ENCODE measurements around the gene NIPAL3. TPM values are rescaled to one million over a fixed set of nuclear protein-coding genes. Genes with fewer than 3 reads are reported as not detected.

NIPAL3 gene
- total RNA-seq, 4 donors from 2014 or later, result 38.0 to 74.3 (median 57.3) TPM

- H3K27ac ChIP-seq, result peak overlapping the region in 2 of 4 donors; percentile 10 to 31
- DNase-seq, result no peak
- H3K36me3 ChIP-seq, result peaks cover 0 to 31% (median 0%) of the 10 kb centered on the region in 3 donors
- no peaks in the 10 kb centered on the region for H3K27me3 ChIP-seq
- H3K4me3 ChIP-seq, result no peak overlapping the region
- no peaks in the 10 kb centered on the region for H3K9me3 ChIP-seq
- peaks cover 0 to 6% (median 0%) of the 10 kb centered on the region in 4 donors for H3K4me1 ChIP-seq
- TF ChIP-seq POLR2A (IDR thresholded peaks at IDR 0.05) (no peak), CTCF (IDR thresholded peaks at IDR 0.05) (no peak)
Measured at GRCh38 chr1:24437631-24438396, 22.2 kb downstream of the NIPAL3 start.

- H3K27me3 ChIP-seq, result no peaks in the 10 kb centered on the region
- no peak for DNase-seq
- H3K4me1 ChIP-seq, result peaks cover 0 to 6% (median 0%) of the 10 kb centered on the region in 4 donors
- no peak overlapping the region for H3K4me3 ChIP-seq
- H3K9me3 ChIP-seq, result no peaks in the 10 kb centered on the region
- no peak for TF ChIP-seq CTCF (IDR thresholded peaks at IDR 0.05)
- TF ChIP-seq POLR2A (IDR thresholded peaks at IDR 0.05), result no peak
- H3K36me3 ChIP-seq, result peaks cover 0 to 26% (median 0%) of the 10 kb centered on the region in 3 donors
- H3K27ac ChIP-seq, result peak overlapping the region in 2 of 4 donors; percentile 3 to 10
Measured at GRCh38 chr1:24438423-24438901, 22.9 kb downstream of the NIPAL3 start.

- Histone ChIP-seq H3K4me3 (no peak overlapping the region), H3K9me3 (no peaks in the 10 kb centered on the region), H3K27ac (no peak overlapping the region), H3K4me1 (peaks cover 0 to 6% (median 0%) of the 10 kb centered on the region in 4 donors), H3K36me3 (peaks cover 0 to 38% (median 0%) of the 10 kb centered on the region in 3 donors), H3K27me3 (no peaks in the 10 kb centered on the region)
- no peak for DNase-seq
- TF ChIP-seq POLR2A (IDR thresholded peaks at IDR 0.05), result no peak
- no peak for TF ChIP-seq CTCF (IDR thresholded peaks at IDR 0.05)
Measured at GRCh38 chr1:24440436-24440835, 24.8 kb downstream of the NIPAL3 start.

DNA sequence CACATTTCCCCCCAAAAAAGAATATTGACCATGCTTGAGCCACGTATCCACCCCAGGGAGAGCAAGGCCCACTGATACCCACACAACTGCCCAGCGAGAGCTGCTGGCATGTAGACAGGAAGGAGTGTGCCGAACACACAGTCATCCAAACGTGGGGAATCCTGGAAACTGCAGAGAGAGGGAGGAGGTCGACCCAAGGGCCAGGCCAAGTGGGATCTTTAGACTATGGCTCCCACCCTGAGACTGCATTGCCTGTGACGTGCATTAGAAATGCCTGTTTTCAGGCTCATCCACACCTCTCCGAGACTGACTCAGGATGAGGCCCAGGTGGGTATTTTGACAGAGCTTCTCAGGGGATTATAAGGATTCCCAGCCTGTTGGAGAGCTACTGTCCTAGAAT lies 25.9 kb downstream of the NIPAL3 start:
- no peaks in the 10 kb centered on the region for H3K27me3 ChIP-seq
- H3K27ac ChIP-seq, result no peak overlapping the region
- DNase-seq, result no peak
- no peak overlapping the region for H3K4me3 ChIP-seq
- peaks cover 0 to 48% (median 0%) of the 10 kb centered on the region in 3 donors for H3K36me3 ChIP-seq
- no peak for TF ChIP-seq POLR2A (IDR thresholded peaks at IDR 0.05)
- TF ChIP-seq CTCF (IDR thresholded peaks at IDR 0.05), result no peak
- H3K9me3 ChIP-seq, result no peaks in the 10 kb centered on the region
- H3K4me1 ChIP-seq, result peaks cover 0 to 6% (median 0%) of the 10 kb centered on the region in 4 donors

- Histone ChIP-seq H3K27ac (no peak overlapping the region), H3K4me1 (peaks cover 0 to 6% (median 0%) of the 10 kb centered on the region in 4 donors), H3K4me3 (no peak overlapping the region), H3K36me3 (peaks cover 0 to 54% (median 0%) of the 10 kb centered on the region in 3 donors), H3K9me3 (no peaks in the 10 kb centered on the region), H3K27me3 (no peaks in the 10 kb centered on the region)
- no peak for TF ChIP-seq CTCF (IDR thresholded peaks at IDR 0.05)
- TF ChIP-seq POLR2A (IDR thresholded peaks at IDR 0.05), result no peak
- DNase-seq, result no peak
Measured at GRCh38 chr1:24441996-24442668, 26.5 kb downstream of the NIPAL3 start.
